Smooth muscle cell (in vitro differentiated cells): ENCODE data around the gene OSBPL9. TPM values are rescaled to one million over a fixed set of nuclear protein-coding genes. Genes with fewer than 3 reads are reported as not detected.

Experiments
- DNase-seq: peaks from one replicate; lab custom pipeline; 2025; ENCODE audit not compliant: unreplicated experiment; lab: John Stamatoyannopoulos, UW
- H2AFZ ChIP-seq: fragments of 200-600 bp; sonication (generic); 2 replicates; pipeline ENCODE4 v1.6.0; 2016; ENCODE audit warnings: antibody characterized with exemption, low read depth, mild to moderate bottlenecking
- H3F3A ChIP-seq: fragments of 200-600 bp; sonication (generic); 2 replicates; pipeline ENCODE4 v1.6.0; 2017; ENCODE audit warnings: antibody characterized with exemption, low read depth
- H3K27ac ChIP-seq: fragments of 200-600 bp; sonication (generic); 2 replicates; pipeline ENCODE4 v1.5.1; 2016; ENCODE audit warnings: low read depth, mild to moderate bottlenecking
- H3K27me3 ChIP-seq: fragments of 200-600 bp; sonication (generic); 2 replicates; pipeline ENCODE4 v1.6.1; 2016; ENCODE audit warnings: low read depth, mild to moderate bottlenecking
- H3K36me3 ChIP-seq: fragments of 200-600 bp; sonication (generic); 2 replicates; pipeline ENCODE4 v1.5.1; 2016; ENCODE audit warnings: low read depth
- H3K4me1 ChIP-seq: fragments of 200-600 bp; sonication (generic); 2 replicates; pipeline ENCODE4 v1.5.1; 2016; ENCODE audit warnings: low read depth
- H3K4me2 ChIP-seq: fragments of 200-600 bp; sonication (generic); 2 replicates; pipeline ENCODE4 v1.6.0; 2016; ENCODE audit warnings: mild to moderate bottlenecking
- H3K4me3 ChIP-seq: fragments of 200-600 bp; sonication (generic); 2 replicates; pipeline ENCODE4 v1.5.1; 2016; ENCODE audit warnings: mild to moderate bottlenecking
- H3K79me2 ChIP-seq: fragments of 200-600 bp; sonication (generic); 2 replicates; pipeline ENCODE4 v1.6.0; 2016; ENCODE audit warnings: low read depth, mild to moderate bottlenecking
- H3K9ac ChIP-seq: fragments of 200-600 bp; sonication (generic); 2 replicates; pipeline ENCODE4 v1.6.0; 2016; ENCODE audit warnings: low read depth
- H3K9me3 ChIP-seq: fragments of 200-600 bp; sonication (generic); replicated peaks from 2 replicates; pipeline ENCODE4 v1.5.1; 2016; ENCODE audit warnings: low read depth
- H4K20me1 ChIP-seq: fragments of 200-600 bp; sonication (generic); 2 replicates; pipeline ENCODE4 v1.6.0; 2016; ENCODE audit warnings: low read depth
- WGBS: methylation state at CpG from one replicate; pipeline ENCODE4 v1.1.7; 2016; ENCODE audit warnings: low lambda C conversion rate; 5-methylcytosine and 5-hydroxymethylcytosine counted together
- polyA plus RNA-seq: library from polyadenylated mRNA; unstranded; fragments of >200 nt; fragmentation: Nextera tagmentation; extraction: Ambion mirVana; gene quantifications from 2 replicates; pipeline ENCODE4 v1.2.1, GENCODE V29; 2016
- total RNA-seq: library from RNA; depleted of rRNA; stranded (reverse); fragments of >200 nt; gene quantifications from 2 replicates; pipeline ENCODE4 v1.2.3, GENCODE V29; 2014
- TF ChIP-seq, protein P1 (sequence below): fragments of 200-600 bp; sonication (generic); IDR thresholded peaks from 2 replicates; pipeline ENCODE4 v1.5.1; 2017; ENCODE audit warnings: borderline replicate concordance, mild to moderate bottlenecking, antibody characterized with exemption; ENCODE audit not compliant: insufficient read depth, poor library complexity, severe bottlenecking

OSBPL9 gene
- total and polyA plus RNA-seq, 2 experiments from 2014 or later = 66.7 to 112 TPM

DNA sequence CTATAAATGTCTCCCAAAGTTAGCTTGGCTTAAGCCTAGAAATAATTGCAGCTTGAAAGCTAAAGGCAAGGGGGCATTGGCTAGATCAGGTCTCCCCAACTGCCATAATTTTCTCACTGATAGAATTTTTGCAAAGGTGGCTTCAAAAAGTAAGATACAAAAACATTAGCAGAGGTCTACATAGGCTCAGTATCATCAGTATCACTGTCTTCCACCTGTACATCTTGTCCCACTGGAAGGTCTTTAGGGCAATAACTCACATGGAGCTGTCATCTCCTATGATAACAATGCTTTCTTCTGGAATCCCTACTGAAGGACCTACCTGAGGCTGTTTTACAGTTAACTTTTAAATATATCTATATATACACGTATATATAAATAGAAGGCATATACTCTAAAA, 14.9 kb downstream of the OSBPL9 start:
- H3K4me3 ChIP-seq = no peak overlapping the region
- H3K27ac ChIP-seq = no peak overlapping the region
- TF ChIP-seq, protein P1, sequence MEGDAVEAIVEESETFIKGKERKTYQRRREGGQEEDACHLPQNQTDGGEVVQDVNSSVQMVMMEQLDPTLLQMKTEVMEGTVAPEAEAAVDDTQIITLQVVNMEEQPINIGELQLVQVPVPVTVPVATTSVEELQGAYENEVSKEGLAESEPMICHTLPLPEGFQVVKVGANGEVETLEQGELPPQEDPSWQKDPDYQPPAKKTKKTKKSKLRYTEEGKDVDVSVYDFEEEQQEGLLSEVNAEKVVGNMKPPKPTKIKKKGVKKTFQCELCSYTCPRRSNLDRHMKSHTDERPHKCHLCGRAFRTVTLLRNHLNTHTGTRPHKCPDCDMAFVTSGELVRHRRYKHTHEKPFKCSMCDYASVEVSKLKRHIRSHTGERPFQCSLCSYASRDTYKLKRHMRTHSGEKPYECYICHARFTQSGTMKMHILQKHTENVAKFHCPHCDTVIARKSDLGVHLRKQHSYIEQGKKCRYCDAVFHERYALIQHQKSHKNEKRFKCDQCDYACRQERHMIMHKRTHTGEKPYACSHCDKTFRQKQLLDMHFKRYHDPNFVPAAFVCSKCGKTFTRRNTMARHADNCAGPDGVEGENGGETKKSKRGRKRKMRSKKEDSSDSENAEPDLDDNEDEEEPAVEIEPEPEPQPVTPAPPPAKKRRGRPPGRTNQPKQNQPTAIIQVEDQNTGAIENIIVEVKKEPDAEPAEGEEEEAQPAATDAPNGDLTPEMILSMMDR = no peak
- no peak overlapping the region for H3K9ac ChIP-seq
- H3K9me3 ChIP-seq = no peaks in the 10 kb centered on the region
- 90% methylated on average over 1 of the region's 1 CpG for WGBS
- H4K20me1 ChIP-seq = peaks cover 98% of the 10 kb centered on the region
- H3K4me1 ChIP-seq = no peaks in the 10 kb centered on the region
- H3K4me2 ChIP-seq = no peak overlapping the region
- peaks cover 8% of the 10 kb centered on the region for H3F3A ChIP-seq
- H3K79me2 ChIP-seq = peaks cover 51% of the 10 kb centered on the region
- no peaks in the 10 kb centered on the region for H3K36me3 ChIP-seq
- DNase-seq = no peak
- H3K27me3 ChIP-seq = no peaks in the 10 kb centered on the region
- H2AFZ ChIP-seq = no peak overlapping the region

DNA sequence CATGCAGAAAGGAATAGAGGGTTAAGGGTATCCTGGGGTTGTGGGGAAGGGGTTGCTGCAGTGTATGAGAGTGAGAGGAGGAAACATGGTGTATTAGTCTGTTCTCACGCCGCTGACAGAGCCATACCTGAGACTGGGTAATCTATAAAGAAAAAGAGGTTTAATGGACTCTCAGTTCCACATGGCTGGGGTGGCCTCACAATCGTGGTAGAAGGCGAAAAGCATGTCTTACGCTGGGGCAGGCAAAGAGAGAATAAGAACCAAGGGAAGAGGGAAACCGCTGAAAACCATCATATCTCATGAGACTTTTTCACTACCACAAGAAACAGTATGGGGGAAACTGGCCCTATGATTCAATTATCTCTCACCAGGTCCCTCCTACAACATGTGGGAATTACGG, 17.7 kb downstream of the OSBPL9 start:
- H3K27me3 ChIP-seq = no peaks in the 10 kb centered on the region
- peaks cover 10% of the 10 kb centered on the region for H3F3A ChIP-seq
- H4K20me1 ChIP-seq = peaks cover 98% of the 10 kb centered on the region
- no peak overlapping the region for H3K27ac ChIP-seq
- H3K36me3 ChIP-seq = no peaks in the 10 kb centered on the region
- no peak overlapping the region for H3K4me2 ChIP-seq
- no peak overlapping the region for H2AFZ ChIP-seq
- no peaks in the 10 kb centered on the region for H3K4me1 ChIP-seq
- H3K9me3 ChIP-seq = no peaks in the 10 kb centered on the region
- peaks cover 46% of the 10 kb centered on the region for H3K79me2 ChIP-seq
- no peak overlapping the region for H3K9ac ChIP-seq
- no peak for DNase-seq
- no peak overlapping the region for H3K4me3 ChIP-seq
- TF ChIP-seq, protein P1 = no peak
- 83% methylated on average over 7 of the region's 7 CpGs for WGBS

DNA sequence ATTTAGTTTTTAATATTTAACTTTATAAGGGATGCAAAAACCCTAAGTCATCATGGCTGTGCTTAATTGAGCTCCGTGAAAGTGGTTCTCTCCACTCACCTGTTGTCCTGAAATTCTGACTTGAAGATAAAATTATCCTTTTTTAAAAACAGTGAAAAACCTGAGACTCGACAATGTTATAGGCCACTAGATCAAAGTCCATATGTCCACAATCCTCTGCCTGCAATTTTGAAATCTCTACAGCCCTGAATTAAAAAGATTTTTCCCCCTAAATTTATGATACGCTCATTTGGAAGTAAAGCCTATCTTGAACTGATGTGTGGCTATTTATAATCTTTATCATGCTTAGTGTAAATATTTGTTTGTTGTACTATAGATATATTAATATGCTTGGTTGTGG, 18.7 kb downstream of the OSBPL9 start:
- TF ChIP-seq, protein P1 = no peak

DNA sequence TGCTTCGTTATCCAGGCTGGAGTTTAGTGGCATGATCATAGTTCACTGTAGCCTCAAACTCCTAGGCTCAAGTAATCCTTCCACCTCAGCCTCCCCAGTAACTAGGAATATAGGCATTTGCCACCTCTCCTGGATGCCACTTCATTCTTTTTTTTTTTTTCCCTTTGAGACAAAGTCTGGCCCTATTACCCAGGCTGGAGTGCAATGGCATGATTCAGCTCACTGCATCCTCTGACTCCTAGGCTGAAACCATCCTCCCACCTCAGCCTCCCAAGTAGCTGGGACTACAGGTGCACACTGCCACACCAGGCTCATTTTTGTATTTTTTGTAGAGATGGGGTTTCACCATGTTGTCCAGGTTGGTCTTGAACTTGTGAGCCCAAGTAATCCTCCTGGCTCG, 19.3 kb downstream of the OSBPL9 start:
- 95% methylated on average over 1 of the region's 2 CpGs for WGBS
- Histone ChIP-seq H3K4me2 (no peak overlapping the region), H3F3A (peaks cover 10% of the 10 kb centered on the region), H3K9me3 (no peaks in the 10 kb centered on the region), H3K4me3 (no peak overlapping the region), H2AFZ (no peak overlapping the region), H3K4me1 (no peaks in the 10 kb centered on the region), H4K20me1 (peaks cover 94% of the 10 kb centered on the region), H3K79me2 (peaks cover 47% of the 10 kb centered on the region), H3K9ac (no peak overlapping the region), H3K27me3 (no peaks in the 10 kb centered on the region), H3K36me3 (no peaks in the 10 kb centered on the region), H3K27ac (no peak overlapping the region)
- TF ChIP-seq, protein P1 = no peak
- no peak for DNase-seq

More for the DNA sequence above, 18.7 kb downstream of the OSBPL9 start:
- Histone ChIP-seq H3K4me2 (no peak overlapping the region), H3K36me3 (no peaks in the 10 kb centered on the region), H3K4me3 (no peak overlapping the region), H3K79me2 (peaks cover 45% of the 10 kb centered on the region), H3K9me3 (no peaks in the 10 kb centered on the region), H3K4me1 (no peaks in the 10 kb centered on the region), H4K20me1 (peaks cover 94% of the 10 kb centered on the region), H3K9ac (no peak overlapping the region), H3K27ac (no peak overlapping the region), H3F3A (peaks cover 10% of the 10 kb centered on the region), H2AFZ (no peak overlapping the region), H3K27me3 (no peaks in the 10 kb centered on the region)
- no peak for DNase-seq
- WGBS = 95% methylated on average over 3 of the region's 3 CpGs
